MM.1S (cell line): ENCODE results near the gene INSRR.

ENCODE experiments used
- EZH2 ChIP-seq: fragments of 300-600 bp; sonication (generic); optimal IDR thresholded peaks from 2 replicates; pipeline ENCODE3; 2017; ENCODE audit warnings: low read depth, mild to moderate bottlenecking, antibody characterized with exemption, low read length, mixed read lengths
- EZH2phosphoT487 ChIP-seq: fragments of 300-600 bp; sonication (generic); IDR thresholded peaks from 2 replicates; pipeline ENCODE4 v1.6.1; 2018; ENCODE audit warnings: antibody characterized with exemption, low read length
- TF ChIP-seq, protein P1 (sequence below): fragments of 300-600 bp; sonication (generic); IDR thresholded peaks from 2 replicates; pipeline ENCODE4 v1.5.1; 2016; ENCODE audit warnings: antibody characterized with exemption, low read length, mixed read lengths

DNA sequence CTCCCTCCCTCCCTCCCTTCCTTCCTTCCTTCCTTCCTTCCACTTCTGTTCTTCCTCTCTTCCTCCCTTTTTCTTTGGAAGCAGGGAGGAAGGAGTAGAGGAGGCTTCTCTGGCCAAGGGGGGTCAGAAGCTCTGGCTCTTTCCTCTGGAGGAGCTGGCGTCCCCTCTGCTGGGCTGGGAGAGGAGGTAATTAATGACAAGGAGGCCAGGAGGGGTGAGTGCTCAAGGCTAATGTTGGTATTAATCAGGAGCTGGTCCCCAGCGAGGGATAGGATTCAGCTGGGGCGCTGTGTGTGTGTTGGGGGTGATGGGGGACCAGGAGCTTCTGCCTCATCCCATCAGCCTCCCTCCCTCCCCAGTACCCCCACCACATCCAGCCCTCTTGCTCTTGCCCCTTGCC, 28.4 kb upstream of the INSRR start:
- TF ChIP-seq, protein P1, sequence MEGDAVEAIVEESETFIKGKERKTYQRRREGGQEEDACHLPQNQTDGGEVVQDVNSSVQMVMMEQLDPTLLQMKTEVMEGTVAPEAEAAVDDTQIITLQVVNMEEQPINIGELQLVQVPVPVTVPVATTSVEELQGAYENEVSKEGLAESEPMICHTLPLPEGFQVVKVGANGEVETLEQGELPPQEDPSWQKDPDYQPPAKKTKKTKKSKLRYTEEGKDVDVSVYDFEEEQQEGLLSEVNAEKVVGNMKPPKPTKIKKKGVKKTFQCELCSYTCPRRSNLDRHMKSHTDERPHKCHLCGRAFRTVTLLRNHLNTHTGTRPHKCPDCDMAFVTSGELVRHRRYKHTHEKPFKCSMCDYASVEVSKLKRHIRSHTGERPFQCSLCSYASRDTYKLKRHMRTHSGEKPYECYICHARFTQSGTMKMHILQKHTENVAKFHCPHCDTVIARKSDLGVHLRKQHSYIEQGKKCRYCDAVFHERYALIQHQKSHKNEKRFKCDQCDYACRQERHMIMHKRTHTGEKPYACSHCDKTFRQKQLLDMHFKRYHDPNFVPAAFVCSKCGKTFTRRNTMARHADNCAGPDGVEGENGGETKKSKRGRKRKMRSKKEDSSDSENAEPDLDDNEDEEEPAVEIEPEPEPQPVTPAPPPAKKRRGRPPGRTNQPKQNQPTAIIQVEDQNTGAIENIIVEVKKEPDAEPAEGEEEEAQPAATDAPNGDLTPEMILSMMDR, result no peak
- TF ChIP-seq EZH2 (no peak), EZH2phosphoT487 (no peak)
